Epidermal melanocyte (primary cell): Measurements from ENCODE around the gene ABCG8.

Experiments used
- DNase-seq: peaks from one replicate; pipeline ENCODE4 v3.0.0; 2011; ENCODE audit warnings: low spot score; ENCODE audit not compliant: insufficient read length

ABCG8 gene

GRCh38 chr2:43825841-43826240 is 12.9 kb upstream of the ABCG8 start:
- no peak for DNase-seq

GRCh38 chr2:43826305-43827250 is 12.2 kb upstream of the ABCG8 start:
- no peak for DNase-seq

GRCh38 chr2:43831543-43832294 is 7.1 kb upstream of the ABCG8 start:
- DNase-seq: no peak

- DNase-seq: no peak
Observed at GRCh38 chr2:43832457-43832856, 6.3 kb upstream of the ABCG8 start.

- DNase-seq: no peak
Observed at GRCh38 chr2:43837033-43837432, 1.7 kb upstream of the ABCG8 start.

GRCh38 chr2:43837831-43838559 is 776 bp upstream of the ABCG8 start:
- no peak for DNase-seq

GRCh38 chr2:43839776-43840564 is 1.2 kb downstream of the ABCG8 start:
- no peak for DNase-seq

- DNase-seq: no peak
Observed at GRCh38 chr2:43840965-43841364, 2.2 kb downstream of the ABCG8 start.

- no peak for DNase-seq
Observed at GRCh38 chr2:43841949-43842865, 3.4 kb downstream of the ABCG8 start.

GRCh38 chr2:43842866-43843226 is 4.1 kb downstream of the ABCG8 start:
- no peak for DNase-seq

- no peak for DNase-seq
Observed at GRCh38 chr2:43845181-43845580, 6.4 kb downstream of the ABCG8 start.

- no peak for DNase-seq
Observed at GRCh38 chr2:43846140-43846793, 7.5 kb downstream of the ABCG8 start.

- DNase-seq: no peak
Observed at GRCh38 chr2:43848214-43848613, 9.4 kb downstream of the ABCG8 start.

GRCh38 chr2:43851011-43851980 is 12.5 kb downstream of the ABCG8 start:
- no peak for DNase-seq

- DNase-seq: no peak
Observed at GRCh38 chr2:43852196-43852730, 13.5 kb downstream of the ABCG8 start.

GRCh38 chr2:43853141-43854081 is 14.6 kb downstream of the ABCG8 start:
- DNase-seq: no peak

GRCh38 chr2:43854671-43855070 is 15.9 kb downstream of the ABCG8 start:
- DNase-seq: no peak
